Measurements from ENCODE around the gene LHFPL2. TPM values are rescaled to one million over a fixed set of nuclear protein-coding genes. Genes with fewer than 3 reads are reported as not detected.

Gene LHFPL2
- total and polyA plus RNA-seq, 9 of the 15 experiments (the other 6 are each of a cell fraction or from before 2014, with no cell fraction given): 1.0 to 6.6 (median 4.6) TPM

GRCh38 chr5:78508186-78508765 lies 140.3 kb downstream of the LHFPL2 start (continued):
- no peak for TF ChIP-seq ATF1 (CRISPR knock-in tag; IDR thresholded peaks at IDR 0.05)
- TF ChIP-seq ATF1 (tag; IDR thresholded peaks at IDR 0.05): no peak
- TF ChIP-seq ZNF311 (CRISPR knock-in tag; IDR thresholded peaks at IDR 0.05): no peak
- TF ChIP-seq THAP7 (CRISPR knock-in tag; IDR thresholded peaks at IDR 0.05): no peak
- TF ChIP-seq MITF (IDR thresholded peaks at IDR 0.05): no peak
- peak; percentile 52 for TF ChIP-seq CCNT2 (IDR thresholded peaks at IDR 0.05; ENCODE audit: borderline replicate concordance, extremely low read depth, insufficient read length, low read depth, low read length)
- TF ChIP-seq ESRRA (IDR thresholded peaks at IDR 0.05; ENCODE audit: borderline replicate concordance, low read depth): no peak
- no peak for TF ChIP-seq ZNF318 (IDR thresholded peaks at IDR 0.05; ENCODE audit: borderline replicate concordance in 1 of 2, low read depth in 1 of 2)
- no peak for TF ChIP-seq PRDM10 (IDR thresholded peaks at IDR 0.05; ENCODE audit: partially characterized antibody)
- TF ChIP-seq FOXK1 (CRISPR knock-in tag; IDR thresholded peaks at IDR 0.05; ENCODE audit: borderline replicate concordance): no peak
- no peak for TF ChIP-seq ZBTB43 (CRISPR knock-in tag; IDR thresholded peaks at IDR 0.05)

Measured in K562 (cell line).